Raji (cell line): ENCODE results near the gene UBE4B.

ENCODE experiments used
- POLR2A ChIP-seq: IDR thresholded peaks from 2 replicates; pipeline ENCODE4 v1.6.1; 2011; ENCODE audit warnings: low read depth, low read length, control low read depth; ENCODE audit not compliant: insufficient read depth

Gene UBE4B

DNA sequence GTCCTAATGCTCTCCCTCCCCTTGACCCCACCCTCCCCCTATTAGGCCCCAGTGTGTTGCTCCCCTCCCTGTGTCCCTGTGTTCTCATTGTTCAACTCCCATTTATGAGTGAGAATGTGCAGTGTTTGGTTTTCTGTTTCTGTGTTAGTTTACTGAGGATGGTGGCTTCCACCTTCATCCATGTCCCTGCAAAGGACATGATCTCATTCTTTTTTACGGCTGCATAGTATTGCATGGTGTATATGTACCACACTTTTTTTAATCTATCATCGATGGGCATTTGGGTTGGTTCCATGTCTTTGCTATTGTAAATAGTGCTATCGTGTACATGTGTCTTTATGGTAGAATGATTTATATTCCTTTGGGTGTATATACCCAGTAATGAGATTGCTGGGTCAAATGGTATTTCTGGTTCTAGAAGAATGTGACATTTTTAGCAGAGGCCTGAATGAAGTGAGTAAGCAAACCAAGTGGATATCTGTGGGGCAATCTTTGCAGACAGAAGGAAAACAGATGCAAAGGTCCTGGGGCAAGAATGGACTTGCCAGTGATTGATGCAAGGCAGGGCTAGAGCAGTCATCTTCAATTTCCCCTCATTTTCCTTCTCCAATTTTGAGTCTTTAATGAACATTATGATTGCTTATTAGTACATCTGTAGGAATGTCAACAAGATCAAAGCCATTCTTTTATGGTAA is 50.2 kb downstream of the UBE4B start:
- no peak for TF ChIP-seq POLR2A

DNA sequence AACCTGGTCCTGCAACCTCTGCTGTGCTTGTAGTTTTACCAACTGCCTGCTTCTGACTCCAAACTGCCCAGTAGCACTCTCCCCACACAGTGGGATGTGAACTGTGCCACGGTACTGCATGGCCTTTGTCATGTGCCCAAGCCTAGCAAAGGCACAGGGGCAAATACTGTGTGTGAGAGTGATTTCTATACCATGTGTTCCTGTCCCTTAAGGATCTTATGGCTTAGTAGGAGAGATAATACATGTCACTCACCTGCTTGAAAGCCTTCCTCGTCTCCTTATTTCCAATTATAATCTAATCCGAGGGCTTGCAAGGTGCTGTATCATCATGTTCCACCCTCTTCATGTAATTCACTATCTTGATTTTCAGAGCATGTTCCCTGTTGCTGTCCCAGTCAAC is 51.3 kb downstream of the UBE4B start:
- no peak for TF ChIP-seq POLR2A

DNA sequence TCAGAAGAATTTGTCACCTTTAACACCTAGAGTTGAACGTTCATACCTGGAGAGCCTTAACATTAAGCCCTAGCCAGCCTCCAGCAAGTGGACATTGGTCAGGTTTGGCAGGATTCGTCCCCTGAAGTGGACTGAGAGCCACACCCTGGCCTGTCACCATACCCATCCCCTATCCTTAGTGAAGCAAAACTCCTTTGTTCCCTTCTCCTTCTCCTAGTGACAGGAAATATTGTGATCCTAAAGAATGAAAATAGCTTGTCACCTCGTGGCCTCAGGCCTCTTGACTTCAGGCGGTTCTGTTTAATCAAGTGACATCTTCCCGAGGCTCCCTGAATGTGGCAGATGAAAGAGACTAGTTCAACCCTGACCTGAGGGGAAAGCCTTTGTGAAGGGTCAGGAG is 52.3 kb downstream of the UBE4B start:
- TF ChIP-seq POLR2A, result no peak

DNA sequence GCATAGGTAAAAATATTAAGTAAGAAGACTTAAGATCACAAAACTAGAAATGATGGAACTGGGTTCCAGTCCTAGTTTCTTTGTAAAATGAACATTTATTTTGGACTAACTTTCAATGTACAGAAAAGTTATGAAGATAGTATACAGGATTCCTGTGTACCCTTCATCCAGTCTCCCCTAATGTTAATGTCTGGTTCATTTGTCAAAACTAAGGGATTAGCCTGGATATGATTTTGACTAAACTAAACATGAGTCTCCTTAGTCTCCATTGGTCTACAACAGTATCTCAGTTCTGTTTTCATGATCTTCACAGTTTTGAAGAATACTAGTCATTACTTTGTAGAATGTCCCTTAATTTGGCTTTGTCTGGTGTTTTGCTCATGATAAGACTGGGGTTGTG is 54.5 kb downstream of the UBE4B start:
- no peak for TF ChIP-seq POLR2A

DNA sequence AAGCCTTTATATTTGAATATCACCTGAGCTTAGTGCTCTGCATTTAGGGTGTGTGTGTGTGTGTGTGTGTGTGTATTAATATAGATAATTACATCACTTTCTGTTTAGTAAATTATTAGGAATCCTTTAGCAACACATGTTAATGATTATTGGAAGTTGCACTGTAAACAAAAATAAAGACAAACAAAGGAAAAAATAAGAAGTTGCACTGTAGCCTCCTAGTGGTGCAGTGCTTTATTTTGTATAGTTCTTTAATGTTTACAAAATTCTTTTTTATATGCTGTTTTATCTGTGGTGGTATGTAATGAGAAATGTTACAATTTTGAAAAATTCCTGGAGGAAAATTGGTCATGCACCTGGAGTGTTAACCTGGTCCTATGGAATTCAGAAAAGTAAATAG is 69.2 kb downstream of the UBE4B start:
- no peak for TF ChIP-seq POLR2A

DNA sequence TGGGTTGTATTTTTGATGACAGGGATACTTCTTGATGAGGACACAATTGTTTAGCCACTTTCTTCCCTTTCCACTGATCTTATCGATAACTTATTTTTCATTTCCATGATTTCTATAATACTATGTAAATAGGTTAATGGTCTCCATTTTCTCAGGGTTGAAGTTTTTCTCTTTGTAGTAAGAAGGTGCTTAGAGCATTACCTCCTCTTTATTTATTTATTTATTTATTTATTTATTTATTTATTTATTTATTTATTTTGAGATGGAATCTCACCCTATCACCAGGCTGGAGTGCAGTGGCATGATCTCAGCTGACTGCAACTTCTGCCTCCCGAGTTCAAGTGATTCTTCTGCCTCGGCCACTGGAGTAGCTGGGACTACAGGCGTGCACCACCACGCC is 70.4 kb downstream of the UBE4B start:
- TF ChIP-seq POLR2A, result no peak

DNA sequence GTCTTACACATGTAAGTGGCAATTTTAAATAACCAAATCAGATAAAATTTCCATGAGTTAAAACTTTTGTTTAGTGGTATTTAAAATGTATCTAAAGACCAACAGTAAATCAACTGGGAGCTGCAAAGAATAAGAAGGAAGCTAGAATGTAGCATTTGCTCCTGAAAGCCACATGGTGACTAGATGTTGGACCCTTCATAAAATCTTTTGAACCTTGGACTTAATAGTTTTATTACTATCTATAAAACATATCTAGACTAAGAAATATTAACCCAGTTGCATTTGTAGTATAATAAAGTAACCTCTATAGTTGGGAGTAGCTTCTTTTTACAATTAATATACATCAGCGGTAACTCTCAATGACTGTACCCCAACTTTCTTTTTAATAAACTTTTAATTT is 72.1 kb downstream of the UBE4B start:
- TF ChIP-seq POLR2A, result no peak

DNA sequence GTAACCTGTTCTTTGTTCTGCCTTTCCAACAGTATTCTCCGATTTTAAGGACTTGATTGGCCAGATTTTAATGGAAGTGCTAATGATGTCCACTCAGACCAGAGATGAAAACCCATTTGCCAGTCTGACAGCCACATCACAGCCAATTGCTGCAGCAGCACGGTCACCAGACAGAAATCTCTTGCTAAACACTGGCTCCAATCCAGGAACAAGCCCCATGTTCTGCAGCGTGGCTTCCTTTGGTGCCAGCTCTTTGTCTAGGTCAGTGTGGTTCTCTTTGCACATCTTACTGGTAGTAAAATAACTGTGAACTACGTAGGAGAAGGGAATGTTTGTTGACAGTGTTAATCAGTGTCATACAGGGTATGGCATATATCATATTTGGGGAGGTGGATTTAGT is 72.7 kb downstream of the UBE4B start:
- TF ChIP-seq POLR2A, result no peak

DNA sequence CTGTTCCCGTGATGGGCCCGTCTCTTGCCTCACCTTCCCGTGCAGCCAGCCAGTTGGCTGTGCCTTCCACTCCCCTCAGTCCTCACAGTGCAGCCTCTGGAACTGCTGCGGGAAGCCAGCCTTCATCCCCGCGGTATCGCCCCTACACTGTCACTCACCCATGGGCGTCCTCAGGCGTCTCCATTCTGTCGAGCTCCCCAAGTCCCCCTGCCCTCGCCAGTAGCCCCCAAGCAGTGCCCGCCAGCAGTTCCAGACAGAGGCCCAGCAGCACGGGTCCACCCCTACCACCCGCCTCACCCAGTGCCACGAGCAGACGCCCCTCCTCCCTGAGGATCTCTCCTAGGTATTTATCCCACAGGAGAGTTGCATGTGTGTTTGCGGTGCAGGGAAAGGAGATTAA is 73.5 kb downstream of the UBE4B start:
- TF ChIP-seq POLR2A, result no peak

DNA sequence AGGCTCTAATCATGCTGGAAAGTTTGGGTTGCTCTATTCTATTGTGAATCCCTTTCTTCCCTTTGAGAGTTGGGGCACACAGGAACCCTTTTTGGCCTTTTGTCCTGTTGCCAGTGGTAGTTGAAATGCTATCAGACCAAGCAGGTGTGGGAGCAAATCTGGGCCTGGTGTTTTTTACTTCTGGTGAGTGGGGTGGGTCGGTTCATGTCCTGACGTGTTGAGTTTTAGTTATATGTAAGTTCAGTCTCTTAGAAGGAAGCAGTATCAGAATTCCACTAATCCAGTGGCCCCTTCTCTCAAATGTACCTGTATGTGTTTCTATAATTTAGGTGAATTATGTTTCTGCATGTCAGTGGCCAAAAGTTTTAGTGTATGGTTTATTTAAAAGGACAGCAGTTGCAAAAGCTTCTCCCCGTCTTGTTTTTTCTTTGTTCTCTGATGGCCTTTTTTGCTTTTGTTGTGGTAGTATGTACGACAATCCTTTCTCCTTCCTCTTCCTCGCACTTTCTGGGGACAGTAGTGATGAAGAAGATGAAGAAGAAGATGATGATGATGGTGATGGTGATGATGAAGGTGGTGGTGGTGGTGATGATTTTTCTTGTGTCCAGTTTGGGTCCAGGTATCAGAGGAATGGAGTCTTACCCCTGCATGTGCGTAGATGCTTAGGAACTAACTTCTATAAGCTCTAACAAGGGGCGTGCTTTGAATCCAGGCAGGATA is 74.2 kb downstream of the UBE4B start:
- TF ChIP-seq POLR2A, result no peak

DNA sequence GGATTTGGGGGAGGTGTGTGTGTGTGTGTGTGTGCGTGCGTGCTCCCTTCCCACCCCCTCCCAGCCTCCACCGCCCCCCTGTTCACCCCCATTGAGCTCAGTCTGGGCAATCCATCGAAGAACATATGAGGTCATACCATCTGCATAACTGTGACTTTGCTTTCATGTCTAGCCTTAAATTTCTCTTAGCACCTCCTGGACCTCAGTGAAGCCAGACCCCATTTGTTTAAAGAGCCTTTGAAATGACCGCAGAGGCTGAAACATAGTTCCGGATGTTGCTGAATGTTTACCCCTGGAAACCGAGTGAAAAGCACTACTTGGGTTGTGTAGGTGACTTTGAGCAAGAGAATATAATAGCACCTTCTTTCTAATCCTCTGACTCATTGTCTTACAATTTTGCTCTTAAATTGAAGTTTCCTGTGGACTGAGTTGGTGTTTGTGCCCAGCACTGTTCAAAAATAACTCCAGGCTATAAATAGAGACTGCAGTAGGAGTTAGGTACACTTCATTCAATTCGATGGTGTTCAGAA is 75.4 kb downstream of the UBE4B start:
- TF ChIP-seq POLR2A, result no peak

DNA sequence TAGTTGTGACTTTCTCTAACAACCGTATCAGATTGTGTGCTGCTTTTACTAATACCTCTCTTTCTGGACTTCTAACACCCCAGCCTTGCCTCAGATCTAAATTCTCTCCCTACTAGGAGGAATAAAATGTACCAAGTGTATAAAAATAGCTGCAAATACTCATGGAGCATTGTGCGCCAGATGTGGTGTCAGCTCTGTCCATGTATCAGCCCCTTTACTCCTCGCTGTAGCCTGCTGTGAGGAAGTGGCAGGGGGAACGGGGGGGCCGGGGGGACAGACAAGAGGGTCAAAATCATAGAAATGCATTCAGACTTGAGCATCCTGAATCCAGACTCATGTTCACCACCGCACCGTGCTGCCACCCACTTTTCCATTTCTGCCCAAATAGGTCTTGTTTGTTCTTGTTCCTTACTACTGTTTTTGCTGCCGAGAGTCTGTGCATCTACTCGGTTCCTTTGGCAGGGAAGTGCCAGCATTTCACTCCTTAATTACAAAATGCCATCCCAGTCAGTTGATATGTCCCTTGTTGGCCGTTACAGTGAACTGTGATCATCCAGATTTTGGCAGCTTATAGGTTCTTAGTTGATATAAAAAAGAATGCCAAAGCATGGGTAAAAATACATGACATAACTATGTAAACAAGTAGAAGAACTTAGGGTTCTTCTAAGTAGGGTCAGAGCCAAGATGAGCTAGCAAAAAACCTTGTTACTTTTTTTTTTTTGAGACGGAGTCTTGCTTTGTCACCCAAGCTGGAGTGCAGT is 76.4 kb downstream of the UBE4B start:
- no peak for TF ChIP-seq POLR2A

DNA sequence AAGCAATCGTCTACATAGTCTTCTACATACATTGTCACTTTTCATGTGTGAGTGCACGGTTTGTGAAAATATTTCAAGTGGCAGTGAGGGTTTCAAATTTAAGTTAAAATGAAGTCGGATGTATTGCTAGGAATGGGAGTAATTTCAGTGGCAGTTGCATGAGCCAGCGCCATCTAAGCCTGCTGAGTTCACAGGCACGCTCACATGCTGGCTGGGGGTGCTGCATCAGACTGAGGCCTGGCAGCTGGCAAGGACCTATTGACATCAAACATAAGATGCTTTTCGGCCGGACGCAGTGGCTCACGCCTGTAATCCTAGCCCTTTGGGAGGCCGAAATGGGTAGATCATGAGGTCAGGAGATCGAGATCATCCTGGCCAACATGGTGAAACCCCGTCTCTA is 80.7 kb downstream of the UBE4B start:
- no peak for TF ChIP-seq POLR2A

DNA sequence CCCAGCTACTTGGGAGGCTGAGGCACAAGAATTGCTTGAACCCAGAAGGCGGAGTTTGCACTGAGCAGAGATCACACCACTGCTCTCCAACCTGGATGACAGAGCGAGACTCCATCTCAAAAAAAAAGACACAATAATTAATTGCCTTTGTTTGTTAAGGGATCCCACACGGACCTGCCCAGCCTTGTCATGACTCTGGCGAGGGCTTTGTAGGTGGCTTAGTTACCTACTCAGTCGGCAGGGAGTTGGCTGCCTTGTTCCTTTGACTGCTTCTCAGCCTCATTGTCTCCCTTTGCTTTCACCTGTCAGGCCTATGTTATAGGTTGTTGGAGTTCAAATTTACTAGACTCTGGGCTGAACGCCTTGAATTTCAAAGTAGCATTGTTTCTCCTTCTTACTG is 82.0 kb downstream of the UBE4B start:
- TF ChIP-seq POLR2A, result no peak

DNA sequence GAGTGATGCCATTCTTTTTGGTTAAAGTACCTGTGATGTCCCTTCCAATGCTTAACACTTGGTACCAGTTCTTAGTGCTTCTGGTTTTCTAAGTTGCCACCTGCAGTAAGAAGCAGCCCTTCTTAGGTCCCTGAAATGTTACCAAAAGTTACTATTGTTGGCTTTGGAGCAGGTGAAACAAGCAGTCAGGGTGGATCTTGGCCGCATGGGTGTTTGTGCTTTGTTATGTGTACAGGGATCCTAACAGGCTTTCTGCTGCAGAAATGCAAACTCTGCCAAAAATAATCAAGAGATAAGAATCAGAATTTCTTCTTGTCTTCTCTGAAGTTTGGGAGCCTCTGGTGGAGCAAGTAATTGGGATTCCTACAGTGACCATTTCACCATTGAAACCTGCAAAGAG is 84.4 kb downstream of the UBE4B start:
- no peak for TF ChIP-seq POLR2A

DNA sequence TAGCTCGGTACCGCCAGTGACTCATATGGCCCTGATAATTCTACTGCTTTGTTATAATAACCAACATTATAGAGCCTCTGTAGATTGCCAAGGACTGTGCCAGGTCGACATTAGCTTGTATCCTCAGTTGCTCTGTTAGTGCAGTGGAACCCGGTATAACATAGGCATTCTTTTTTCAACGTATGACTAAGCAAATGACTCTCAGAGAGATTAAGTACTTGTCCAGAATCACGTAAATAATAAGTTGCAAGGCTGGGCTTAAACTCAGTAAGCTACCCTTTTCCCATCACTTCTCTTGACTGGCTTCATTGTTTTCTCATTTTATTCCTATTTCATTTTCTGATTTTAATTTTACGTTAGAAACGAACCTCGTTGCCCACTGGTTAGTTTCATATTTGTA is 85.1 kb downstream of the UBE4B start:
- TF ChIP-seq POLR2A, result no peak

DNA sequence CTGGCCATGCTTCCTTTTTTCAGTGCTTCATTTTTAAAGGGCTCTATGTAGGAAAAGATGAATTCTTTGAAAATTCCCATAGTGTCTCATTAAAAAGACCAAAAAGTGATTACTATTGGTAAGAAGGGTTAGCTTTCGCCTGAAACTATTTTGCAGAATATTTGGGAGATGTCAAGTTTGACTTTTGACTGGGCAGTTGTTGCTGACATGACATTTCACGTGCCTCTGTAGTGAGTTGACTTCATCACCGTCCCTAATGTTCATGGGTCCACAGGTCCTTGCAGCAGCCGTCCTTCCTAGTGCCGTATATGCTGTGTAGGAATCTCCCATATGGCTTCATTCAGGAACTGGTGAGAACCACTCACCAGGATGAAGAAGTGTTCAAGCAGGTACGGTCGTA is 88.9 kb downstream of the UBE4B start:
- TF ChIP-seq POLR2A, result no peak

DNA sequence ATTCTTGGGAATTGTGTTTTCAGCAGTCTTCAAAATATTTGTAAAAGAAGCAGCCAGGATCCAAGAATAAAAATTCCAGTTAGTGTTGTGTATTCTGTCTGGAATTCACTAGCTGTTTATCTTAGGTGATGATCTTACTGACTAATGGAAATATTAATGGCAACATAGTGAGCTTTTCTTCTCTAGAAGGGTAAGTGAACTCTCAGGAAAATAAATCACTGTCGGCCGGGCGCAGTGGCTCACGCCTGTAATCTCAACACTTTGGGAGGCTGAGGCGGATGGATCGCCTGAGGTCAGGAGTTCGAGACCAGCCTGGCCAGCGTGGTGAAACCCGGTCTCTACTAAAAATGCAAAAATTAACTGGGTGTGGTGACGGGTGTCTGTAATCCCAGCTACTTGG is 90.2 kb downstream of the UBE4B start:
- no peak for TF ChIP-seq POLR2A
